Posterior cingulate gyrus (tissue), 11 donors: Measurements from ENCODE around the gene LAMB3.

Experiments used
- DNase-seq, 10 donors: peaks; one replicate each; pipeline versions ENCODE4 v3.0.0 to v3.0.0-alpha.2; 2020 to 2021; ENCODE audit warnings: mixed read lengths in 3 of 10
- intact Hi-C: fragments of 100-400 bp; cut with DNase I; formaldehyde crosslinking; loops from one replicate; pipeline ENCODE4 v1.15.1; 2023

Gene LAMB3

GRCh38 chr1:209603877-209604276 is 48.3 kb downstream of the LAMB3 start:
- DNase-seq: no peak
- intact Hi-C loops: loop anchor here (2.0 kb wide), 1 partner anchor 23 kb away; no protein-coding TSS in a partner anchor

DNA sequence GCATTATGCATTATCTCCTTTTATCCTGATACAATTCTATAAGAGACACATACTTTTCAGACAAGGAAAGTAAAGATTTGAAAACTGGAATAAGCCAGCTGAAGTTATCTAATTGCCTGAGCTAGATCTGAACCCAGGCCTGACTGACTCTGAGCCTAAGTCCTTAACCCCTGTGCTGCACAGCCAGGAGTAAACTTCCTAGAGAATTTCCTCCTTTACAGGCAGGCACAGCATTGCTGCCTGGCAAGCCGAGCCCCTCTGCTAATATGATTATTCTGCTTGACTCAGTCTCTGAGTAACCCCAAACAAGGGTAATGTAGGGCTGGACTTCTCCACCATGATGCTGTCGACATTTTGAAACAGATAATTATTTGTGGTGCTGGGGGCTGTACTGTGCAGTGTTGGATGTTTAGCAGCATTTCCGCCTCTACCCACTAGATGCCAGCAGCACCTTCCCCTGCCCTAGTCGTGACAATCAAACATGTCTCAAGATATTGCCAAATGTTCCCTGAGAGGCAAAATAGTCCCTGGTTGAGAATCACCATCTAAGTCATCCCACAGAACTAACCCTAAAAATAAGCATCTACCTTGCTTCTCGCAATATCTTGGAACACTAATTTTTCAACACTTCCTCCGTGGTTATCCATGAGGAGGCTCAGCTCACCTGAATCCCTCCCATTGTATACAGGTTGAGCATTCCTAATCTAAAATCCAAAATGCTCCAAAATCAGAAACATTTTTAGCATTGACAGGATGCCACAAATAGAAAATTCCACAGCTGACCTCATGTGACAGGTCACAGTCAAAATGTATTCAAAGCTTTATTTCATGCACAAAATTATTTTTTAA is 50.2 kb downstream of the LAMB3 start:
- intact Hi-C loops: loop anchor here (1.0 to 2.0 kb wide), 3 partner anchors 25 to 146 kb away; no protein-coding TSS in a partner anchor

GRCh38 chr1:209600541-209600940 is 51.7 kb downstream of the LAMB3 start:
- intact Hi-C loops: no loop called here

More for the DNA sequence above, 50.2 kb downstream of the LAMB3 start:
- peak in 5 of 10 donors; percentile 51 to 92 (median 59) for DNase-seq

GRCh38 chr1:209598227-209598626 is 54.0 kb downstream of the LAMB3 start:
- intact Hi-C loops: no loop called here
- no peak for DNase-seq

More at GRCh38 chr1:209600541-209600940, 51.7 kb downstream of the LAMB3 start:
- DNase-seq: no peak

DNA sequence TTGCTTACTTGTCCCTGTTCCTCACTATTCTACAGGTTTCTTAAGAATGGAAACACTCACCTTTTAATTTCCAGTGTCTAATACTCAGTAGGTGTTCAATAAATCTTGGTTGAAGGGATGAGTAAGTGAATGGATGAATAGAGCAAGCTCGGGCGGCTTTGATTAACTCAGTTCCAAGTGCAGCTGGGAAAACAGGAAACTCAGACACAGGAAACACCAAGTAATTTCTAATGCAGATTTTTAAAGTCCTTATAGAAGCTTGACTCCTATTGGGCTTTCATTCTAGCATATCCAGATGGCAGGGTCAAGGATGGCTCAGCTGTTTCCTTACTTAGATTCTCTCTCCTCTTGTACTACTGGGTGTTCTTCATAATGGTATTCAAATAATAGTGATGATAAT is 54.7 kb downstream of the LAMB3 start:
- intact Hi-C loops: no loop called here

GRCh38 chr1:209595599-209596285 is 56.5 kb downstream of the LAMB3 start:
- intact Hi-C loops: no loop called here
- no peak for DNase-seq

More for the DNA sequence above, 54.7 kb downstream of the LAMB3 start:
- DNase-seq: no peak

- no peak for DNase-seq
- intact Hi-C loops: no loop called here
Measured at GRCh38 chr1:209595028-209595427, 57.2 kb downstream of the LAMB3 start.

DNA sequence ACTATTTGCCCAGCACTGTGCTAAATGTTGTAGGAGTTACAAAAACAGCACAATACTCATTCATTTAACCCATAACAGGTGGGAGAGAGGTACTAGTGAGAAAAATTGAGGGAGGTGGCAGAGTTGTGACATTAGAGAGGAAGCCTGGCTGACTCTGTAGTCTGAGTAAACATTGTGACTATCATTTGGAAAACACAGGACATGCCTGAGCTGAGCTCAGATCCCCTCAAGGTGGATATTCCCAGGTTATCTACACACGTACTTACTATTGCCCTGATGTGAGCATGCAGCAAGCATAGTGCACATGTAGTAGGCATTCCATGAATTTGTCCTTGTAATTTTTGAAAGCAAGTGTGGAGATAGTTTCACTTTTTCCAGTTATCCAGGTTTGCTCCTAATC is 57.8 kb downstream of the LAMB3 start:
- intact Hi-C loops: no loop called here
- DNase-seq: no peak

DNA sequence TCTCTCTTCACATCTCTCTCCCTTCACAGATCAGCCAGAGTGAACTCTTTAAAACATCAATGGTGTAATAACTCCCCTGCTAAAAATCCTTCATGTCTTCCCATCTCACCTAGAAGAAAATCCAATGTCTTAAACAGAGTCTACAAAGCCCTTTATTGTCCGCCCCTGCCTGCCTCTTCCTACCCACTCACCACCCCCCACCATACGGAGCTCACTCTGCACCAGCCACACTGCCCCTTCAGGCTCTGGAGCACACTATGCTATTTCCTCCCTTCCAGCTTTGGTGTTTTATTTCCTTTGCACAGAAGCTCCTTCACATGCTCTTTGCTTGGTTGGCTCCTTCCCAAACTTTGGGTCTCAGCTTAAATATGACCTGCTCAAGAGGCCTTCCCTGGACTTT is 58.5 kb downstream of the LAMB3 start:
- no peak for DNase-seq
- intact Hi-C loops: no loop called here

DNA sequence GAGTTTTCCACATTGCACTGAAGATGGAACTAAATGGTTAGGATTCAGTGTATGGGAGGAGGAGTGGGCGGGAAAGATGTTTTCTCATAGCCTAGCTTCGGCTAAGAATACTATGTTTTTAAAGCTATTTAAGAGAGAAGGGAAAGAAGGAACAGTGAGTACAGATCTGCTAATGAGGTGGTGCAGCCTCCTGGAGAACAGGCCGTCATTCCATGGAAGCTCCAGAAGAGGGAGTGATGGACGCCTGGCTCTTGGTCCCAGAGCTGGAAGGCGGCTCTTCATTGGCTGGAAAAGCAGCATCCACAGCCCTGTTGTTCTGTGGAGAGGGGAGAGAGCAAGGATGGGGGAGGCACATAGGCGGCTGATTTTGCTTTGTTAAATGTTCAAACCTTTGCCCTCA is 61.8 kb downstream of the LAMB3 start:
- intact Hi-C loops: no loop called here
- DNase-seq: peak; percentile 35 to 96 (median 70)

DNA sequence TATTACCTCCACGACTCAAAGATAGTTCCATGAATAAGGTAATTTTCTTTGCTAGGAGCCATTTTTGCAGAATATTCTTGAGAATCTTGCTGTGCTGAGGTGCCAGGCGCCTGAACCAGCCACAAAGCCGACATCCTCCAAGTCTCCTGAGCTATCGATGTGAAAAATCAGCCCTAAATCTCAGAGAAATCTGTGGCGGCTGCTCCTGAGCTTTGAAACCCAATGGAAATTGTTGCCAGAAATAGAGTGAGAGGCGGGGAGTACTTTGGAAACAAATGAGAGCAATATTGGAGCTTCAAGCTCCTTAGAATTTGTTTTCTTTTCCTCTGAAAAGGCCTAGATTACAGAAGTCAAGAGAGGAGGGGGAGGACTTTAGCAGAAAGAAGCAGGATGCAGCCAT is 62.4 kb downstream of the LAMB3 start:
- DNase-seq: peak in 1 of 10 donors; percentile 86
- intact Hi-C loops: no loop called here

- intact Hi-C loops: no loop called here
- peak in 1 of 10 donors; percentile 52 for DNase-seq
Measured at GRCh38 chr1:209589440-209589839, 62.8 kb downstream of the LAMB3 start.

GRCh38 chr1:209587789-209588188 is 64.4 kb downstream of the LAMB3 start:
- DNase-seq: no peak
- intact Hi-C loops: no loop called here

DNA sequence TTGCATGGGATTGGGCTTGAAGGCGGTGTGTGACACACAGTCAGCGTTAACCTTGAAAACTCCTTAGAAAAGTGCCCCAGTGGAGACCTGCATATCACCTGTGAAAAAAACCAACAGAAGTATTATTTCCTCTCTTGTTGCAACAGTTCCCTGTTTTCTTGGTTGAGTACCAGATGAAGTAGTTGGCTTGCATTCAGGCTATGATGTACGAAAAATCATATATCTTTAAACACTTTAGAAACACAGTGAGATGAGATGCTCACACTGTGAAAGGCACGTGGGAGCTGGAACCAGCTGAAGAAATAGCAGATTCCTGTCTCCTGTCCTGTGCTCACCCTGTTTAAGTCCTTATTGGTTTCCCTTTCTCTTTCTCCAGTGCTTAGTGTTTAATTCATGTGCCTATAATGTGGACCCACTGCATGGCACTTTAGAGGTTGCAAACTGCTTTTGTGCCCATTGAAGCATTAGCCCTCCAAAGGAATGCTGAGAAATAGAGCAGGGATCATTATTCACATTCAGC is 65.9 kb downstream of the LAMB3 start:
- intact Hi-C loops: no loop called here
- no peak for DNase-seq

GRCh38 chr1:209585672-209586071 is 66.6 kb downstream of the LAMB3 start:
- intact Hi-C loops: no loop called here
- DNase-seq: peak; percentile 52 to 97 (median 82)

GRCh38 chr1:209585197-209585596 is 67.0 kb downstream of the LAMB3 start:
- DNase-seq: no peak
- intact Hi-C loops: no loop called here

GRCh38 chr1:209584231-209584672 is 68.0 kb downstream of the LAMB3 start:
- peak in 4 of 10 donors; percentile 35 to 86 (median 56) for DNase-seq
- intact Hi-C loops: no loop called here

DNA sequence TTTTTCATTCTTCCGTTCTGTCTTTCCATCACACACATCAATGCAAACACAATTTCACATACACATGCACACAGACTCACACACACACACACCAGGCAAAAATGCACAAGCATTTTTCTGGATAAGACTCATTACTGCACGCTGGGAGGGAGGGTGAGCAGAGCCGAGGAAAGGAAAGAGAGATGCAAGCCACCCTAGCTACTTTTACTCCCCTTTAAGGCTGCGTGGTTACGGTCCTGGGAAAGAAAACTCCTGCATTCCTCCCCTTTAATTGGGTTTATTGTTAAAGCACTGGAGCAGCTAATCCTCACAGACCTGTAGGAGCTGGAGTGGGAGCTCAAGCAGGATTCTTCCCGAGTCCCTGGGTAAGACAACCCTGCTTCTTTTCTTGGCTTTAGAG is 68.8 kb downstream of the LAMB3 start, which contains the start of gene CAMK1G:
Gene CAMK1G, plus strand, starts transcription at position 307 of the 400 bp plus-strand sequence. CDS start 11,270 bp downstream, outside the sequence.
- intact Hi-C loops: no loop called here

DNA sequence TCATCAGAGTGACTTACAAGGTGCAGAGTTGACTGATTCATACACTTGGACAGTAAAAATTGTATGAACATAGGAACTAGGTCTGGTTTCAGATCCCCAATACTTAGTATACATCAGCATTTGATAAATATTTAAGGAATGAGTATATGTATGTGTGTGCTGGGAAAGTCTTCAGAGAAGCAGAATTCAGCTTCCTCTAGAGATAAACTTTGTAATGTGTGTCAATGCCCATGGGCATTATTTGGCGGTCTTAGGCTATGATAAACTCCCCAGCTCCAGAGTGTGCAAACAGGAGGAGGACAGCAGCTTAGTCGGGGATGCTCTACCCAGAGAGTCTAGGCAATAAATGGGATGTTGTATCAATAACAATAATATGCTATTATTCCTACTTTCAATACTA is 71.6 kb downstream of the LAMB3 start:
- DNase-seq: no peak
- intact Hi-C loops: no loop called here

More for the DNA sequence above, 68.8 kb downstream of the LAMB3 start, which contains the start of gene CAMK1G:
- DNase-seq: peak in 5 of 10 donors; percentile 34 to 88 (median 53)

- intact Hi-C loops: loop anchor here (2.0 to 5.0 kb wide), 3 partner anchors 50 to 170 kb away; no protein-coding TSS in a partner anchor
- no peak for DNase-seq
Measured at GRCh38 chr1:209577346-209577745, 74.9 kb downstream of the LAMB3 start.
